SK-N-SH treated with all-trans-retinoic acid at 6 μM for 48 hours (cell line): ENCODE results near the gene SYNE3.

Experiments
- ATAC-seq: fragments of 200-7000 bp; cut with Tn5 transposase; 3 replicates; pipeline ENCODE4 v1.9.1; 2020; ENCODE audit warnings: mild to moderate bottlenecking, moderate library complexity
- ARNTL ChIP-seq: fragments of 450-650 bp; formaldehyde crosslinking; IDR thresholded peaks from 2 replicates; pipeline ENCODE4 v1.5.0; 2020; ENCODE audit warnings: low read depth, mild to moderate bottlenecking, moderate library complexity, borderline replicate concordance
- BACH2 ChIP-seq: fragments of 250-450 bp; sonication (Bioruptor Pico); IDR thresholded peaks from 2 replicates; pipeline ENCODE4 v1.9.0; 2021; ENCODE audit warnings: mild to moderate bottlenecking, borderline replicate concordance
- CREB5 ChIP-seq: fragments of 250-450 bp; sonication (Bioruptor Pico); IDR thresholded peaks from 2 replicates; pipeline ENCODE4 v1.5.1; 2020; ENCODE audit warnings: low read depth, mild to moderate bottlenecking, moderate library complexity
- CSRNP3 ChIP-seq: fragments of 250-450 bp; sonication (Bioruptor Pico); IDR thresholded peaks from 2 replicates; pipeline ENCODE4 v1.5.1; 2021; ENCODE audit warnings: mild to moderate bottlenecking, moderate library complexity
- ESRRG ChIP-seq: fragments of 250-450 bp; sonication (Bioruptor Pico); IDR thresholded peaks from 2 replicates; pipeline ENCODE4 v1.6.1; 2021; ENCODE audit warnings: mild to moderate bottlenecking
- ISL1 ChIP-seq: fragments of 250-450 bp; sonication (Bioruptor Pico); IDR thresholded peaks from 2 replicates; pipeline ENCODE4 v2.1.2; 2022; ENCODE audit warnings: mild to moderate bottlenecking, moderate library complexity
- OSR1 ChIP-seq: fragments of 250-450 bp; sonication (Bioruptor Pico); IDR thresholded peaks from 2 replicates; pipeline ENCODE4 v1.8.0; 2022; ENCODE audit warnings: moderate library complexity, mild to moderate bottlenecking, inconsistent platforms
- PATZ1 ChIP-seq: fragments of 250-450 bp; sonication (Bioruptor Pico); IDR thresholded peaks from 2 replicates; pipeline ENCODE4 v1.8.0; 2020; ENCODE audit warnings: mild to moderate bottlenecking, moderate library complexity, borderline replicate concordance
- POU6F1 ChIP-seq: fragments of 250-450 bp; sonication (Bioruptor Pico); IDR thresholded peaks from 2 replicates; pipeline ENCODE4 v1.8.0; 2021; ENCODE audit warnings: low read depth, mild to moderate bottlenecking, moderate library complexity, borderline replicate concordance
- PPARA ChIP-seq: fragments of 250-450 bp; sonication (Bioruptor Pico); IDR thresholded peaks from 2 replicates; pipeline ENCODE4 v1.5.0; 2020; ENCODE audit warnings: mild to moderate bottlenecking, borderline replicate concordance
- RARB ChIP-seq: fragments of 250-450 bp; sonication (Bioruptor Pico); IDR thresholded peaks from 2 replicates; pipeline ENCODE4 v1.8.0; 2021; ENCODE audit warnings: mild to moderate bottlenecking, moderate library complexity
- SNAI2 ChIP-seq: fragments of 250-450 bp; sonication (Bioruptor Pico); IDR thresholded peaks from 2 replicates; pipeline ENCODE4 v1.5.0; 2020; ENCODE audit warnings: mild to moderate bottlenecking, moderate library complexity
- TCF4 ChIP-seq: fragments of 250-450 bp; sonication (Bioruptor Pico); IDR thresholded peaks from 2 replicates; pipeline ENCODE4 v1.8.0; 2021; ENCODE audit warnings: mild to moderate bottlenecking, moderate library complexity, borderline replicate concordance
- ZC3H10 ChIP-seq: fragments of 250-450 bp; sonication (Bioruptor Pico); IDR thresholded peaks from 2 replicates; pipeline ENCODE4 v1.5.1; 2021; ENCODE audit warnings: mild to moderate bottlenecking, moderate library complexity
- ZFP30 ChIP-seq: fragments of 450-650 bp; formaldehyde crosslinking; IDR thresholded peaks from 2 replicates; pipeline ENCODE4 v1.5.0; 2022; ENCODE audit warnings: mild to moderate bottlenecking, moderate library complexity
- ZNF565 ChIP-seq: fragments of 450-650 bp; formaldehyde crosslinking; conservative IDR thresholded peaks from 2 replicates; pipeline ENCODE4 v1.5.0; 2020; ENCODE audit warnings: low read depth, mild to moderate bottlenecking, moderate library complexity
- ZNF70 ChIP-seq: fragments of 450-650 bp; formaldehyde crosslinking; IDR thresholded peaks from 2 replicates; pipeline ENCODE4 v1.5.0; 2020; ENCODE audit warnings: mild to moderate bottlenecking, moderate library complexity
- ZNF8 ChIP-seq: fragments of 450-650 bp; formaldehyde crosslinking; IDR thresholded peaks from 2 replicates; pipeline ENCODE4 v1.5.0; 2020; ENCODE audit warnings: mild to moderate bottlenecking, moderate library complexity

Gene SYNE3

GRCh38 chr14:95525999-95526398 lies 9.5 kb upstream of the SYNE3 start (continued):
- no peak for TF ChIP-seq ZNF565 (CRISPR knock-in tag)

- ATAC-seq = no peak
- TF ChIP-seq SNAI2 (CRISPR knock-in tag) (no peak), ZNF8 (CRISPR knock-in tag) (no peak), CREB5 (CRISPR knock-in tag) (no peak), CSRNP3 (CRISPR knock-in tag) (no peak)
These were observed 8.5 kb upstream of the SYNE3 start for GRCh38 chr14:95524706-95525512.

GRCh38 chr14:95523815-95524448 lies 7.5 kb upstream of the SYNE3 start:
- no peak for ATAC-seq
- no peak for TF ChIP-seq BACH2
- no peak for TF ChIP-seq ARNTL (CRISPR knock-in tag)
- no peak for TF ChIP-seq PPARA (CRISPR knock-in tag)
- no peak for TF ChIP-seq POU6F1
- TF ChIP-seq RARB = no peak
- no peak for TF ChIP-seq ZNF565 (CRISPR knock-in tag)
- TF ChIP-seq CSRNP3 (CRISPR knock-in tag) = no peak
- TF ChIP-seq SNAI2 (CRISPR knock-in tag) = no peak
- TF ChIP-seq TCF4 (CRISPR knock-in tag) = no peak
- TF ChIP-seq ZNF8 (CRISPR knock-in tag) = no peak
- no peak for TF ChIP-seq ZNF70 (CRISPR knock-in tag)
- TF ChIP-seq OSR1 (CRISPR knock-in tag) = no peak

GRCh38 chr14:95523051-95523814 lies 6.8 kb upstream of the SYNE3 start:
- no peak for ATAC-seq
- TF ChIP-seq ZC3H10 (CRISPR knock-in tag) = no peak
- TF ChIP-seq PATZ1 (CRISPR knock-in tag) = no peak
- TF ChIP-seq ZNF565 (CRISPR knock-in tag) = no peak
- no peak for TF ChIP-seq ZFP30 (CRISPR knock-in tag)
- no peak for TF ChIP-seq ZNF8 (CRISPR knock-in tag)
- TF ChIP-seq ISL1 (CRISPR knock-in tag) = no peak
- TF ChIP-seq ESRRG (CRISPR knock-in tag) = no peak
- no peak for TF ChIP-seq ARNTL (CRISPR knock-in tag)
- no peak for TF ChIP-seq TCF4 (CRISPR knock-in tag)
- no peak for TF ChIP-seq RARB
- TF ChIP-seq CSRNP3 (CRISPR knock-in tag) = no peak
- no peak for TF ChIP-seq POU6F1
